ENCODE measurements around the gene SLC35F1. TPM values are rescaled to one million over a fixed set of nuclear protein-coding genes. Genes with fewer than 3 reads are reported as not detected.

The SLC35F1 gene
- total and polyA plus RNA-seq, 9 of the 15 experiments (the other 6 are each of a cell fraction or from before 2014, with no cell fraction given), result 0.03 to 0.06 TPM; not detected in 7

GRCh38 chr6:118283766-118284165 is 376.7 kb downstream of the SLC35F1 start:
- Histone ChIP-seq H3K4me2 (ENCODE audit: insufficient read depth, low read length) (no peak overlapping the region), H3K27ac (ENCODE audit: extremely low read depth, low read depth, low read length) (no peak overlapping the region), H4K20me1 (replicated peaks; ENCODE audit: control insufficient read depth, insufficient read depth, low read length) (no peaks in the 10 kb centered on the region), H3K27me3 (ENCODE audit: control insufficient read depth in 2 of 2, insufficient read depth in 2 of 2, low read length in 2 of 2) (peaks cover 4 to 8% of the 10 kb centered on the region in 2 experiments; a peak in 3 of 5 replicates), H3K9me3 (replicated peaks; ENCODE audit: control insufficient read depth, insufficient read depth, low read depth, low read length) (no peaks in the 10 kb centered on the region), H3K79me2 (ENCODE audit: control insufficient read depth, insufficient read depth, low read length) (no peaks in the 10 kb centered on the region), H3K4me1 (replicated peaks in 1 of 2; ENCODE audit: control insufficient read depth in 2 of 2, insufficient read depth in 2 of 2, low read length in 2 of 2) (no peaks in the 10 kb centered on the region), H3K4me3 (no peak overlapping the region), H3K36me3 (ENCODE audit: control insufficient read depth, insufficient read depth, low read length) (no peaks in the 10 kb centered on the region), H3K9me1 (ENCODE audit: control insufficient read depth, insufficient read depth, low read length) (no peaks in the 10 kb centered on the region), H2AFZ (ENCODE audit: low read depth, low read length) (no peak overlapping the region), H3K9ac (ENCODE audit: insufficient read depth in 1 of 2, low read depth in 2 of 2, low read length in 2 of 2) (no peak overlapping the region)
- ChIA-PET CTCF (ENCODE audit: low intra/inter-chr PET ratio) (interaction anchor here (0.6 to 3.2 kb wide), 12 partner anchors 96 to 827 kb away, joined by 3 to 25 read pairs (median 3); no protein-coding TSS in a partner anchor), POLR2A (no interaction called here)
- in situ Hi-C loops (cut with MboI), result loop anchor here (5.0 to 10.0 kb wide), 4 partner anchors 271 to 831 kb away; no protein-coding TSS in a partner anchor
- DNase-seq (ENCODE audit: extremely low read depth in 1 of 4, low spot score in 3 of 4) (peak; percentile 39 to 62 (median 44)), FAIRE-seq (no peak), ATAC-seq (peak; percentile 88)
- BruUV-seq (replicated peaks), result no TSS peak
- under 1% methylated on average over 8 of the region's 8 CpGs for WGBS (ENCODE audit: insufficient coverage, low coverage, missing lambda C conversion rate)
- intact Hi-C loops (cut with micrococcal nuclease), result loop anchor here (1.0 to 10.0 kb wide), 8 partner anchors 225 to 829 kb away; no protein-coding TSS in a partner anchor
- TF ChIP-seq HNRNPL (IDR thresholded peaks at IDR 0.05; ENCODE audit: low read depth, low read length), result no peak
- peak; percentile 50 for TF ChIP-seq SMC3 (conservative IDR thresholded peaks at IDR 0.05; ENCODE audit: insufficient read depth, low read depth, low read length)
- TF ChIP-seq ZNF75A (CRISPR knock-in tag; IDR thresholded peaks at IDR 0.05), result no peak
- TF ChIP-seq ZC3H4 (CRISPR knock-in tag; IDR thresholded peaks at IDR 0.05; ENCODE audit: borderline replicate concordance), result no peak
- TF ChIP-seq RAD21 (CRISPR knock-in tag; conservative IDR thresholded peaks at IDR 0.05 in 1 of 2, IDR thresholded peaks at IDR 0.05 in 1 of 2), result peak; percentile 79 to 82
- TF ChIP-seq, protein P1, sequence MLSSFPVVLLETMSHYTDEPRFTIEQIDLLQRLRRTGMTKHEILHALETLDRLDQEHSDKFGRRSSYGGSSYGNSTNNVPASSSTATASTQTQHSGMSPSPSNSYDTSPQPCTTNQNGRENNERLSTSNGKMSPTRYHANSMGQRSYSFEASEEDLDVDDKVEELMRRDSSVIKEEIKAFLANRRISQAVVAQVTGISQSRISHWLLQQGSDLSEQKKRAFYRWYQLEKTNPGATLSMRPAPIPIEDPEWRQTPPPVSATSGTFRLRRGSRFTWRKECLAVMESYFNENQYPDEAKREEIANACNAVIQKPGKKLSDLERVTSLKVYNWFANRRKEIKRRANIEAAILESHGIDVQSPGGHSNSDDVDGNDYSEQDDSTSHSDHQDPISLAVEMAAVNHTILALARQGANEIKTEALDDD (IDR thresholded peaks at IDR 0.05), result no peak
- TF ChIP-seq L3MBTL2 (IDR thresholded peaks at IDR 0.05), result no peak
- 0 out of 2 replicates have a peak, but pooled peaks have one; percentile 34 for TF ChIP-seq ZNF384 (IDR thresholded peaks at IDR 0.05; ENCODE audit: low read depth, low read length)
- no peak for TF ChIP-seq POLR2H (tag; IDR thresholded peaks at IDR 0.05; ENCODE audit: low read depth)
- TF ChIP-seq CEBPG (CRISPR knock-in tag; IDR thresholded peaks at IDR 0.05), result no peak
- peak in 1 of 2 experiments; percentile 54; a peak in 1 of 4 replicates for TF ChIP-seq CEBPG (tag; conservative IDR thresholded peaks at IDR 0.05 in 1 of 2, IDR thresholded peaks at IDR 0.05 in 1 of 2)
- TF ChIP-seq, protein P2, sequence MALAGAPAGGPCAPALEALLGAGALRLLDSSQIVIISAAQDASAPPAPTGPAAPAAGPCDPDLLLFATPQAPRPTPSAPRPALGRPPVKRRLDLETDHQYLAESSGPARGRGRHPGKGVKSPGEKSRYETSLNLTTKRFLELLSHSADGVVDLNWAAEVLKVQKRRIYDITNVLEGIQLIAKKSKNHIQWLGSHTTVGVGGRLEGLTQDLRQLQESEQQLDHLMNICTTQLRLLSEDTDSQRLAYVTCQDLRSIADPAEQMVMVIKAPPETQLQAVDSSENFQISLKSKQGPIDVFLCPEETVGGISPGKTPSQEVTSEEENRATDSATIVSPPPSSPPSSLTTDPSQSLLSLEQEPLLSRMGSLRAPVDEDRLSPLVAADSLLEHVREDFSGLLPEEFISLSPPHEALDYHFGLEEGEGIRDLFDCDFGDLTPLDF (CRISPR knock-in tag; IDR thresholded peaks at IDR 0.05), result no peak
- TF ChIP-seq, protein P3, sequence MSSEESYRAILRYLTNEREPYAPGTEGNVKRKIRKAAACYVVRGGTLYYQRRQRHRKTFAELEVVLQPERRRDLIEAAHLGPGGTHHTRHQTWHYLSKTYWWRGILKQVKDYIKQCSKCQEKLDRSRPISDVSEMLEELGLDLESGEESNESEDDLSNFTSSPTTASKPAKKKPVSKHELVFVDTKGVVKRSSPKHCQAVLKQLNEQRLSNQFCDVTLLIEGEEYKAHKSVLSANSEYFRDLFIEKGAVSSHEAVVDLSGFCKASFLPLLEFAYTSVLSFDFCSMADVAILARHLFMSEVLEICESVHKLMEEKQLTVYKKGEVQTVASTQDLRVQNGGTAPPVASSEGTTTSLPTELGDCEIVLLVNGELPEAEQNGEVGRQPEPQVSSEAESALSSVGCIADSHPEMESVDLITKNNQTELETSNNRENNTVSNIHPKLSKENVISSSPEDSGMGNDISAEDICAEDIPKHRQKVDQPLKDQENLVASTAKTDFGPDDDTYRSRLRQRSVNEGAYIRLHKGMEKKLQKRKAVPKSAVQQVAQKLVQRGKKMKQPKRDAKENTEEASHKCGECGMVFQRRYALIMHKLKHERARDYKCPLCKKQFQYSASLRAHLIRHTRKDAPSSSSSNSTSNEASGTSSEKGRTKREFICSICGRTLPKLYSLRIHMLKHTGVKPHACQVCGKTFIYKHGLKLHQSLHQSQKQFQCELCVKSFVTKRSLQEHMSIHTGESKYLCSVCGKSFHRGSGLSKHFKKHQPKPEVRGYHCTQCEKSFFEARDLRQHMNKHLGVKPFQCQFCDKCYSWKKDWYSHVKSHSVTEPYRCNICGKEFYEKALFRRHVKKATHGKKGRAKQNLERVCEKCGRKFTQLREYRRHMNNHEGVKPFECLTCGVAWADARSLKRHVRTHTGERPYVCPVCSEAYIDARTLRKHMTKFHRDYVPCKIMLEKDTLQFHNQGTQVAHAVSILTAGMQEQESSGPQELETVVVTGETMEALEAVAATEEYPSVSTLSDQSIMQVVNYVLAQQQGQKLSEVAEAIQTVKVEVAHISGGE (CRISPR knock-in tag; IDR thresholded peaks at IDR 0.05), result no peak
- TF ChIP-seq ZNF217 (CRISPR knock-in tag; IDR thresholded peaks at IDR 0.05), result no peak
- no peak for TF ChIP-seq ZFPM2 (CRISPR knock-in tag; IDR thresholded peaks at IDR 0.05)
